Stimulated activated CD8-positive, alpha-beta memory T cell treated with anti-CD3 and anti-CD28 coated beads, Interleukin-12 subunit alpha, Interleukin-12 subunit beta, amount 100 ng/mL, for 24 hours (primary cell): ENCODE data around the gene ASPA.

Experiments
- DNase-seq: peaks from one replicate; pipeline ENCODE4 v3.0.0-alpha.2; 2020; ENCODE audit errors: extremely low read depth

The ASPA gene

DNA sequence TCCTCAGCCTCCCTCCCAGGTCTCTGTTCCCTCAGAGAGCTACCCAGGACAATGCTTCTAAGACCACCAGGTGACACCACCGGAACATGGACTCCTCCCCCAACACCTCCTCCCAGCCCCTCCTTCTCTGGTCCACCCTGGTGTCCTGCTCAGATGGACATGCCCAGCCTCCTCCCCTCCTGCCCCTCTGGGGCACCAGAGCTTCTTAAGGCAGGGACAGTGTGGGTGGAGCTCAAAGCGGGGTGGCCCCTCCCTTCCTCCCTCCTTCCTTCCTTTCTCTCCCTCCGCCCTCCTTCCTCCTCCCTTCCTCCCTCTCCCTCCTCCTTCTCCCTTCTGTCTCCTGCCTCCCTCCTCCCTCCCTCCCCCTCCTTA lies 59.1 kb downstream of the ASPA start:
- no peak for DNase-seq

DNA sequence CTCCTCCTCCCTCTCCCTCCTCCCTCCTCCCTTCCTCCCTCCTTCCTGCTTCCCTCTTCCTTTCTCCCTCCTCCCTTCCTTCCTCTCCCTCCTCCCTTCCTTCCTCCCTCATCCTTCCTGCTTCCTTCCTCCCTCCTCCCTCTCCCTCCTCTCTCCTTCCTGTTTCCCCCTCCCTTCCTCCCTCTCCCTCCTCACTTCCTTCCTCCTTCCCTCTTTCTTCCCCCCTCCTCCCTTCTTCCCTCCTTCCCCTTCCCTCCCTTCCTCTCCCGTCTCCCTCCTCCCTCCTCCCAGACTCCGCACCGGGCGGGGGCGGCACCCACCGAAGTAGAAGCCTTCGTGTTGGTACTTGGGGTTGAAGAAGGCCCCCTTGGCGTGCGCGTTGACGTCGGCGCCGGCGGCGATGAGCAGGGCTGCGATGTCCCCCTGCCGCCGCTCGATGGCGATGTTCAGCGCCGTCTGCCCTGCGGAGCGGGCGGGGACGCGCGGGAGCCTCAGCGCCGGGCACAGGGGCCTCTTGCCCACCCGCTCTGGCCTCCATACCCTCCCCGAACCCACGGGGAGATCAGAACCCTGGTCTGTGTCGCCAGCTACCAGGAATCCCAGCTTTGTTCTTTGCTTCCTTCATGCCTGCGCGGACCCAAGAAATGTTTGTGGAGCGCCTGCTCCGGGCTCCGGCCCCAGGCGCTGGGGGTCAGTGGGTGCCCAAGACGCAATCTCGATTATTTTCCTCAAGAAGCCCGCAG lies 59.6 kb downstream of the ASPA start:
- peak; percentile 16 for DNase-seq

DNA sequence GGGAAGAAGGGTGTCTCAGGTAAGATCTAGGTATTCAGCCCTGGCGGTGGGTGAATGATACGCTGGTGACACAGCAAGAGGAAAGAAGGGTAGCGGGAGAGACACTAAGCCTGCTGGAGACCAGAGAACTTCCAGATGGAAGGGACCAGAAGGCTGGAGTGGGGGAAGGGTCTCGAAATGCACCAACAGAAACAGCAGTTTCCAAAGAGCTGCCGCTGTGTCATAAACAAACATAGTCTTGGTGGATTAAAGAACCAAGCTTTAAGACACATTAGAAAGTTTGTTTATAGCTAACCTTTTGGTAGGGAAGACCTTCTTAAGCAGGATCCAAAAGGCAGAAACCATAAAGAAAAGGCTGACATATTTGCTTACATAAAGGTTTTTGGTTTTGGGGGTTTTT lies 60.9 kb downstream of the ASPA start:
- DNase-seq: no peak

DNA sequence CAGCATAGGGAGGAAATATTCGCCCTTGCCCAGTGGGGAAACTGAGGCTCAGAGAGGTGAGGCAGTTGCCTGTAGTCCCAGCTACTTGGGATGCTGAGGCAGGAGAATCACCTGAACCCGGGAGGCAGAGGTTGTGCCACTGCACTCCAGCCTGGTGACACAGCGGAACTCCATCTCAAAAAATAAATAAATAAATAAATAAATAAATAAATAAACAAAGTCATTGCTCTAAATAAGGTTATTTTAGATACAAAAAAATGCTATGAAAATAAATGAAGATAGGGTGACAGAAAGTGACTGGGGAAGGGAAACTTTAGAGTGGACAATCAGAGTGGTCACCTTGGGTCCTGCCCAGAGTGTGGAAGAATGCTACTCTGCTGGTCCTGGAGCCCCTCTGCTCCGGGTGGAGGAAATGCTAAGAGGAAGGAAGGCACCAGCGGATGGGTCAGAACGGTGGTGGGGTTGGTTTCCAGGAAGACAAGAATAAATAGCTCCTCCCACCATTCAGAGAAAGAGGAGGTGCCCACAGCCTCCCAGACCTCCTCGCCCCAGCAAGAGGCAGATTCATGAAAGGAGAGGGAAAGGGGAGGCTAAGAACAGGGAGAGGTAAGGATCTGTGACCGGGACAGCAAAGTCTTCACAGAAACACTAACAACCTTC lies 64.2 kb downstream of the ASPA start:
- no peak for DNase-seq

DNA sequence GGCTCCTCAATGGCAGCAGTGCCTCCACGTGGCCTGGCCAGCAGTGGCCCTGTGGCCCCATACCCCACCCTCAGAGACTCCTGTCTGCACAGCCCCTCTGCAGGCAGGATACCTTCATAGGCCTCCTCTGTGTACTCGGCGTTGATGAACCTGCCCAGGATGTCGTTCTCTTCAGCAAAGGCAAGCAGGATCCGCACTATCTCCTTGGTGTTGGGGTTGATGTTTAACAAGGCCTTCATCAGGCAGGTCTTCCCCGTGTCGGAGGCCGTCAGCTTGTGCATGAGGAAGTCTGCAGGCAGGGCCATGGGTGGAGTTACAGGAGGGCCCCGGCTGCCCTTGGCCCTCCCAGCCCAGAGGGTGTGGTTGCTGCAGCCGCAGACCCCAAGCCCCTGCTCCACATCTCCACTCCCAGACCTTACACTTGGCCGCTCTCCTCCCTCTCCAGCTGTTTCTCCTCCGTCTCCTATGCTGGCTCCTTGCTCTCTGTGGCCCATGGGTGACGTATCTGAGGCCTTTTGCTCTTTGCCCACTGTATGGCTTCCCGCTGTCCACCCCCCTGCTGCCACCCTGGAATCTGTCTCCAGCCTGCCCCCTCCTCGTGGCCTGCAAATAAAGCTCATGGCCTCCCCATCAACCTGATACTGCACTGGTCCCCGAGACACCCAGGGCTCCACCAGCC lies 66.8 kb downstream of the ASPA start:
- DNase-seq: no peak

DNA sequence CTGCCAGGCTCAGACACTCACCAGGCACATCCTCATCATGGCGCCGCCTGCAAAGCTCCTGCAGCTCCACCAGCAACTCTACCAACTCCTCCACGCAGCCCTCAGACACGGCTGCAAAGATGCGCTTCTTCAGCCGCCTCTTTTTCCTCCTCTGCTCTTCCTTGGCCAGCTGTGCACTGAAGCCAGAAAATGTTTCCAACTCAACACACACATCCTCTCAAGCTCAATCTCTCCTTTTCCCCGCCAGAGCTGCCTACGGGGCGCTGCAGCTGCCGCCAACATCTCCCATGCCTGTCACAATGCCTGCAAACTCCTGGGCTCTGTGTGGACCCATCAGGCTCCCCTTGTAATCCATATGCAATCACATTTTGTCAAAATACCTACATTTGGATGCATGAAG lies 67.7 kb downstream of the ASPA start:
- DNase-seq: no peak

DNA sequence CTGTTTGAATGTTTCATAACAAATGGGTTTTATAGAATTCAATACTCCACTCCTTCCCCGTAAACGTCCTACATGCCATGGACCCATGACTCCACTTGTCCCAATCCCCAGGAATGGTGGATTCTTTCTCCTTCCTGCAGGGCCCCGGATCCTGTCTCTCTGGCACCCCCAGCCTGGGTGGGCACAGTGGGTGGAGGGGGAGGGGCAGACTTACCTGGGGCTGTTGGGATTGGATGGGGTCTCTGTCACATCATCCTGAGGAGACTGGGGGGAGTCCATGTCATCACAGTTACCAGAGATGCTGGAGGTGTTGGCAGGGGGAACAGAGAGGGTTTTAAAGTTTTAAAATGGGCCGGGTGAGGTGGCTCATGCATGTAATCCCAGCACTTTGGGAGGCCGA lies 68.6 kb downstream of the ASPA start:
- DNase-seq: no peak

DNA sequence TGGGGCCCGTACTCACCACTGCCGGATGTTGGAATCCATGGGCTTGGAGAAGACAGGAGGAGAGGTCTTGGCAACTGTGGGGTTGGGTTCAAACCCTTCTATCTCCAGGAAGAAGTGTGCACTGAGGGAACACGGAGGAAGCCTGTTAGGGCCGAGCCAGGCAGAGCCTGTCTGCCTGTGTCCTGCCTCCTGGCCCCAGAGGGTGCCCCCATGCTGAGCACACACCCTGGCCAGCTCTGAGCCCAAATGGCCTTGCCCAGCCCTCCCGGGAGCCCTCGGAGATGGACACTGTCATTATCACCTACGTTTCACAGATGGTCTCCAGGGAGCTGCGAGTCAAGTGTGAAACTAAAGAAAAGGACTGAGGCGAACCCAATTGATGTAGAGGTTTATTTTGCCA lies 69.4 kb downstream of the ASPA start:
- DNase-seq: no peak

DNA sequence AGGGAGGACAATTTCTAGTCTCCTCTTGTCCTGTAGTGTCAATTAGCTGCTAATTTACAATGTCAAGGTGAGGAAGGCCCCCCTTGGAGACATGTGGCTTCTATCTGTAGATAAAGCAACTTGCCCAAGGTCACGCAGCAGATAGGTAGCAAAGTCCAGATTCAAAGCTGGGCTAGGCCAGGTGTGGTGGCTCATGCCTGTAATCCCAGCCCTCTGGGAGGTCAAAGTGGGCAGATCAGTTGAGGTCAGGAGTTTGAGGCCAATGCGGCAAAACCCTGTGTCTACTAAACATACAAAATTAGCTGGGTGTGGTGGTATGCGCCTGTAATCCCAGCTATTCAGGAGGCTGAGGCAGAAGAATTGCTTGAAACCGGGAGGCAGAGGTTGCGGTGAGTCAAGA lies 70.7 kb downstream of the ASPA start:
- DNase-seq: no peak

DNA sequence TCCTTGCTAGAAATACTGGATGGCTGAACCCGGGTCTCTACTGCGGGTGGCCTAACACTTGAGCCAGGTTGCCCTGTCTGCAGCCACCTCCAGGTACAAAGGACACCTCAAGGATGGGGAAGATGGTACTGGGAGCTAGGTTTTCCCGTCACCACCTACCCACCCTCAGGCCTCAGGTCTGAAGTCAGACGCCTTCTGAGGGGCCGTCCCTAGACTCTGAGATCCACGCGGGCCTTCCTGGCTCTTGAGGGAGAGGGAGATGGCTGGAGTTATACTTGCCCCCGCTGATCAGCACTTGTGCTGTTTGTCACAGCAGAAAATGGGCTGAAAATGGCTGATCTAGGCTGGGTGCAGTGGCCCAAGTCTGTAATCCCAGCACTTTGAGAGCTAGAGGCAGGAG lies 71.2 kb downstream of the ASPA start:
- DNase-seq: no peak

DNA sequence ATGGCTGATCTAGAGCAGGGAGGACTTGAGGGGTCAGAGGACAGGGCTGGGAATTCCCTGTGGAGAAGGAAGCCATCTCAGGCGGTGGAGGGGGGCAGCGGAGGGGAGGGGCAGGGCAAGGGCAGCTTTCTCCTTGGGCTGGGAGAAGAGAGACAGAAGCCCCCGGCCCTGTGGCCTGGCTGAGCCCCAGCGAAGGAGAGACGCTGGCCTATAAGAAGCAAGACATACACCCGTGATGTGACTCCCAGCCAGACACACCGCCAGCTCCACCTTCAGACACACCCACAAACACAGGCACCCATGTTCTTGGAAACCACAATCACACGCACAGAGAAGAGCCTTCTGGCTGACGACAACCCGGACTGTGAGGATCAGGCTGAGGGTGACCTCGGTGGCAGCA lies 71.8 kb downstream of the ASPA start:
- DNase-seq: no peak

DNA sequence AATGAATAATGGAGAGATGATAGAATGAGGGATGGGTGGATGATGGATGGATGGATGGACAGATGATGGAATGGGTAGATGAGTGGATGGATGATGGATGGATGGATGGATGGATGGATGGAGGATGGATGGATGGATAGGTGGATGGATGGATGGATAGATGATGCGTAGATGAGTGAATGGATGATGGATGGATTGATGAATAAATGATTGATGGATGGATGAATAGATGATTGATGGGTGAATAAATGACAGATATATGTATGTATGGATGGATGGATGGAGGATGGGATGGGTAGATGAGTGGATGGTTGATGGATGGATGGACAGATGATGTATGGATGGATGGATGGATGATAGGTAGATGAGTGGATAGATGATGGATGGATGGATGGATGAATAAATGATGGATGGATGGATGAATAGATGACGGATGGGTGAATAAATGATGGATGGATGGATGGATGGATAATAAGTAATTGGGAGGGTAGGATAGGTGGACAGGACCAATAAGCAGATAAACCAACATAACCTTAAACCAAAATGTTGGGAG lies 73.9 kb downstream of the ASPA start:
- no peak for DNase-seq

DNA sequence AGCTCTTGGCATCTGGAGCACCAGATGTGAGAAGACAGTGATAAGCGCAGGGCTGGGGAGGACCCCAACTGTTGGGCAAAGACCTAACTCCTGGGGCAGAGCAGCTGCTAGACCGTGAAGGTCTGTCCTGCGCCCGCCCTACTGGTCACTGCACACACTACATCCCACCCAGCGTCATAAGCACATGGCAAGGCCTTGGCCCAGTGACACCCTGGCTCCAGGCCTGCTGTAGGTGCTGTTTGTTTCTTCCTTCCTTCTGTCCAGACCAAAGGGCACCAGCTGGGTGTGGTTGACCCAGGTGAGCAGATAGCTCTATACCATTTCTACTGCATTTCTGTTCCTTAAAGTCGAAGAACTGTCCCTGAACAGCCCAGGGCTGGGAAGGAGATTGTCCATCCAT lies 75.4 kb downstream of the ASPA start:
- DNase-seq: no peak

DNA sequence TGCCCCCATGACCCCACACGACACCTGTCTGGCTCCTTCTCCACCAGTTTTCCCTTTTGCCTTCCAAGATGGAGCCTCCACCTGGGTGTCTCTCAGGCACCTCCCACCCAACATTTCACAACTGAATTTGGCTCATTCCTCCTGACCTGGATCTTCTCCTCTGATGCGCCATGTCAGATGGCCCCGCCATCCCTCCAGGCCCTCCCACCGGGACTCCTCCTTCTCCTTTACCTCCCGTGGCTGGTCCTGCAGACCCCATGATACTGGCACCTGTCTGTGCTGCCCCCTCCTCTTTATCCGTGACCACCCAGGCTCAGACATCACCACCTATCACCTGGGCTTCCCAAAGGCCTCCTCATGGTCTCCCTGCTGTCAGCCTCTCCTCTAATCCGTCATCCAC lies 77.1 kb downstream of the ASPA start:
- DNase-seq: no peak
